Stimulated activated memory B cell treated with anti-CD40 and anti-IgM and Interleukin-4, amounts not matched to agents 10 μg/mL and 1 μg/mL and 100 μg/mL, for 72 hours (primary cell): ENCODE measurements around the gene LMTK2.

Experiments
- ATAC-seq: fragments of 150-1000 bp; cut with Tn5 transposase; 2 replicates; pipeline ENCODE4 v1.10.0; 2021
- H3K27ac Mint-ChIP-seq: one replicate; pipeline ENCODE4 v1.8.0; 2022; ENCODE audit warnings: mild to moderate bottlenecking, mixed read lengths
- H3K27me3 Mint-ChIP-seq: one replicate; pipeline ENCODE4 v1.8.0; 2022; ENCODE audit warnings: mixed read lengths
- H3K36me3 Mint-ChIP-seq: one replicate; pipeline ENCODE4 v1.8.0; 2022; ENCODE audit warnings: mixed read lengths
- H3K4me1 Mint-ChIP-seq: one replicate; pipeline ENCODE4 v1.8.0; 2022; ENCODE audit warnings: mixed read lengths
- H3K4me3 Mint-ChIP-seq: one replicate; pipeline ENCODE4 v1.8.0; 2022; ENCODE audit warnings: mild to moderate bottlenecking, moderate library complexity, mixed read lengths
- H3K9me3 Mint-ChIP-seq: one replicate; pipeline ENCODE4 v1.8.0; 2022; ENCODE audit warnings: mixed read lengths

Gene LMTK2

GRCh38 chr7:98231493-98232262 lies 125.0 kb downstream of the LMTK2 start:
- peak; percentile 64 for ATAC-seq
- Mint-ChIP-seq H3K4me3 (no peak overlapping the region), H3K9me3 (no peaks in the 10 kb centered on the region), H3K27ac (no peak overlapping the region), H3K36me3 (peaks cover 77% of the 10 kb centered on the region), H3K27me3 (no peaks in the 10 kb centered on the region), H3K4me1 (no peaks in the 10 kb centered on the region)

- no peak overlapping the region for H3K4me3 Mint-ChIP-seq
- no peaks in the 10 kb centered on the region for H3K27me3 Mint-ChIP-seq
- ATAC-seq, result no peak
- no peak overlapping the region for H3K27ac Mint-ChIP-seq
- H3K4me1 Mint-ChIP-seq, result no peaks in the 10 kb centered on the region
- peaks cover 82% of the 10 kb centered on the region for H3K36me3 Mint-ChIP-seq
- no peaks in the 10 kb centered on the region for H3K9me3 Mint-ChIP-seq
These were observed 125.6 kb downstream of the LMTK2 start for GRCh38 chr7:98232263-98232585.

- Mint-ChIP-seq H3K27ac (no peak overlapping the region), H3K9me3 (no peaks in the 10 kb centered on the region), H3K4me1 (no peaks in the 10 kb centered on the region), H3K4me3 (no peak overlapping the region), H3K36me3 (peaks cover 83% of the 10 kb centered on the region), H3K27me3 (no peaks in the 10 kb centered on the region)
- no peak for ATAC-seq
These were observed 126.1 kb downstream of the LMTK2 start for GRCh38 chr7:98232799-98233198.

- no peak overlapping the region for H3K4me3 Mint-ChIP-seq
- no peak overlapping the region for H3K27ac Mint-ChIP-seq
- peaks cover 83% of the 10 kb centered on the region for H3K36me3 Mint-ChIP-seq
- ATAC-seq, result no peak
- H3K4me1 Mint-ChIP-seq, result no peaks in the 10 kb centered on the region
- no peaks in the 10 kb centered on the region for H3K9me3 Mint-ChIP-seq
- H3K27me3 Mint-ChIP-seq, result no peaks in the 10 kb centered on the region
These were observed 126.8 kb downstream of the LMTK2 start for GRCh38 chr7:98233219-98234070.

- Mint-ChIP-seq H3K27me3 (no peaks in the 10 kb centered on the region), H3K4me3 (no peak overlapping the region), H3K27ac (no peak overlapping the region), H3K36me3 (peaks cover 85% of the 10 kb centered on the region), H3K4me1 (no peaks in the 10 kb centered on the region), H3K9me3 (no peaks in the 10 kb centered on the region)
- ATAC-seq, result no peak
These were observed 127.9 kb downstream of the LMTK2 start for GRCh38 chr7:98234429-98235147.

GRCh38 chr7:98235901-98236300 lies 129.2 kb downstream of the LMTK2 start:
- ATAC-seq, result no peak
- Mint-ChIP-seq H3K4me1 (no peaks in the 10 kb centered on the region), H3K27ac (no peak overlapping the region), H3K36me3 (peaks cover 86% of the 10 kb centered on the region), H3K27me3 (no peaks in the 10 kb centered on the region), H3K4me3 (no peak overlapping the region), H3K9me3 (no peaks in the 10 kb centered on the region)

GRCh38 chr7:98236355-98237185 lies 129.9 kb downstream of the LMTK2 start:
- Mint-ChIP-seq H3K27ac (no peak overlapping the region), H3K9me3 (no peaks in the 10 kb centered on the region), H3K4me3 (no peak overlapping the region), H3K4me1 (peaks cover 6% of the 10 kb centered on the region), H3K36me3 (peaks cover 87% of the 10 kb centered on the region), H3K27me3 (no peaks in the 10 kb centered on the region)
- no peak for ATAC-seq

- Mint-ChIP-seq H3K9me3 (no peaks in the 10 kb centered on the region), H3K4me1 (peaks cover 8% of the 10 kb centered on the region), H3K27ac (no peak overlapping the region), H3K36me3 (peaks cover 95% of the 10 kb centered on the region), H3K4me3 (no peak overlapping the region), H3K27me3 (no peaks in the 10 kb centered on the region)
- no peak for ATAC-seq
These were observed 131.4 kb downstream of the LMTK2 start for GRCh38 chr7:98238076-98238475.

GRCh38 chr7:98238976-98239375 lies 132.3 kb downstream of the LMTK2 start:
- H3K9me3 Mint-ChIP-seq, result no peaks in the 10 kb centered on the region
- H3K36me3 Mint-ChIP-seq, result peaks cover 93% of the 10 kb centered on the region
- no peak overlapping the region for H3K4me3 Mint-ChIP-seq
- H3K27me3 Mint-ChIP-seq, result no peaks in the 10 kb centered on the region
- peaks cover 8% of the 10 kb centered on the region for H3K4me1 Mint-ChIP-seq
- no peak for ATAC-seq
- H3K27ac Mint-ChIP-seq, result no peak overlapping the region

GRCh38 chr7:98240961-98241673 lies 134.5 kb downstream of the LMTK2 start:
- peaks cover 91% of the 10 kb centered on the region for H3K36me3 Mint-ChIP-seq
- no peak overlapping the region for H3K4me3 Mint-ChIP-seq
- H3K27ac Mint-ChIP-seq, result no peak overlapping the region
- peaks cover 8% of the 10 kb centered on the region for H3K4me1 Mint-ChIP-seq
- H3K27me3 Mint-ChIP-seq, result no peaks in the 10 kb centered on the region
- H3K9me3 Mint-ChIP-seq, result no peaks in the 10 kb centered on the region
- no peak for ATAC-seq

GRCh38 chr7:98241674-98242241 lies 135.1 kb downstream of the LMTK2 start:
- no peak overlapping the region for H3K4me3 Mint-ChIP-seq
- peaks cover 8% of the 10 kb centered on the region for H3K4me1 Mint-ChIP-seq
- no peaks in the 10 kb centered on the region for H3K27me3 Mint-ChIP-seq
- H3K36me3 Mint-ChIP-seq, result peaks cover 90% of the 10 kb centered on the region
- no peaks in the 10 kb centered on the region for H3K9me3 Mint-ChIP-seq
- no peak overlapping the region for H3K27ac Mint-ChIP-seq
- ATAC-seq, result no peak

- H3K27me3 Mint-ChIP-seq, result no peaks in the 10 kb centered on the region
- no peak overlapping the region for H3K4me3 Mint-ChIP-seq
- no peak overlapping the region for H3K27ac Mint-ChIP-seq
- peaks cover 8% of the 10 kb centered on the region for H3K4me1 Mint-ChIP-seq
- H3K9me3 Mint-ChIP-seq, result no peaks in the 10 kb centered on the region
- peaks cover 86% of the 10 kb centered on the region for H3K36me3 Mint-ChIP-seq
- ATAC-seq, result no peak
These were observed 135.7 kb downstream of the LMTK2 start for GRCh38 chr7:98242342-98242741.

- no peaks in the 10 kb centered on the region for H3K27me3 Mint-ChIP-seq
- H3K27ac Mint-ChIP-seq, result no peak overlapping the region
- H3K9me3 Mint-ChIP-seq, result no peaks in the 10 kb centered on the region
- ATAC-seq, result no peak
- H3K4me1 Mint-ChIP-seq, result peaks cover 10% of the 10 kb centered on the region
- H3K4me3 Mint-ChIP-seq, result no peak overlapping the region
- H3K36me3 Mint-ChIP-seq, result peaks cover 86% of the 10 kb centered on the region
These were observed 136.3 kb downstream of the LMTK2 start for GRCh38 chr7:98242934-98243333.

GRCh38 chr7:98244871-98245270 lies 138.2 kb downstream of the LMTK2 start:
- H3K27ac Mint-ChIP-seq, result no peak overlapping the region
- H3K27me3 Mint-ChIP-seq, result no peaks in the 10 kb centered on the region
- no peak for ATAC-seq

More at GRCh38 chr7:98244871-98245270, 138.2 kb downstream of the LMTK2 start:
- Mint-ChIP-seq H3K36me3 (peaks cover 76% of the 10 kb centered on the region), H3K4me3 (no peak overlapping the region), H3K9me3 (no peaks in the 10 kb centered on the region), H3K4me1 (peaks cover 21% of the 10 kb centered on the region)
